Mesothelial cell of epicardium (in vitro differentiated cells): ENCODE results near the gene OLA1. TPM values are rescaled to one million over a fixed set of nuclear protein-coding genes. Genes with fewer than 3 reads are reported as not detected.
A peak's percentile ranks its signal among the peaks of the same experiment; 100 is the strongest.

Experiments used
- DNase-seq, 2 experiments: peaks; one replicate each; pipeline ENCODE4 v3.0.0; 2021; ENCODE audit warnings: low spot score in 2 of 2; ENCODE audit not compliant: unreplicated experiment in 2 of 2
- H3K27ac Mint-ChIP-seq: 2 replicates; pipeline ENCODE4 v1.8.0; 2021; ENCODE audit warnings: mixed read lengths
- H3K27me3 Mint-ChIP-seq: 2 replicates; pipeline ENCODE4 v1.8.0; 2021; ENCODE audit warnings: low read depth, mixed read lengths
- H3K36me3 Mint-ChIP-seq: 2 replicates; pipeline ENCODE4 v1.8.0; 2021; ENCODE audit warnings: mixed read lengths
- H3K4me1 Mint-ChIP-seq: 2 replicates; pipeline ENCODE4 v1.8.0; 2021; ENCODE audit warnings: mixed read lengths
- H3K4me3 Mint-ChIP-seq: 2 replicates; pipeline ENCODE4 v1.8.0; 2021; ENCODE audit warnings: mild to moderate bottlenecking, moderate library complexity, mixed read lengths
- H3K9me3 Mint-ChIP-seq: 2 replicates; pipeline ENCODE4 v1.8.0; 2021; ENCODE audit warnings: mixed read lengths
- total RNA-seq: library from RNA; stranded (reverse); gene quantifications from 3 replicates; pipeline ENCODE4 v1.2.1, GENCODE V29; 2021
- TF ChIP-seq, protein P1 (sequence below): fragments of 200-600 bp; sonication (generic); IDR thresholded peaks from one replicate; pipeline ENCODE4 v1.5.0; 2021; ENCODE audit warnings: antibody characterized with exemption; ENCODE audit not compliant: unreplicated experiment

OLA1 gene
- total RNA-seq, 1 donor from 2014 or later: 87.3 TPM

DNA sequence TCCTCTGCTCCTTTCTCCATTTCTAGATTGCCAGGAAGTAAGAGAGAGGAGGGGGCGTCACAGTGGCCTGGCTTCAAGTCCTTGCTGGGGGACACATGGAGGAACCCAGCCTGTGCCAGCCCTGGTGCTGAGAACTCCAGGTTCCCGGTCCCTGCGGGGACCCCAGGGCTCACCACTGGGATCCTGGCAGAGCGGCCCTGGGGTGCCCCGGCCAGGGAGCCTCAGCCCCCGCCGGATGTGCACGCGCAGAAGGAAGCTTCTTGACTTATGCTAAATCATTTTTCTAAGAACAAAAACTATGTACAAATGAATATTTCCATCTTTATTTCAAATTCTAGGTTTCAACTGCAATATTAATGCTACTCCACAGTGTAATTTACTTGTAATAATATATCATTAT is 200.6 kb downstream of the OLA1 start:
- TF ChIP-seq, protein P1, sequence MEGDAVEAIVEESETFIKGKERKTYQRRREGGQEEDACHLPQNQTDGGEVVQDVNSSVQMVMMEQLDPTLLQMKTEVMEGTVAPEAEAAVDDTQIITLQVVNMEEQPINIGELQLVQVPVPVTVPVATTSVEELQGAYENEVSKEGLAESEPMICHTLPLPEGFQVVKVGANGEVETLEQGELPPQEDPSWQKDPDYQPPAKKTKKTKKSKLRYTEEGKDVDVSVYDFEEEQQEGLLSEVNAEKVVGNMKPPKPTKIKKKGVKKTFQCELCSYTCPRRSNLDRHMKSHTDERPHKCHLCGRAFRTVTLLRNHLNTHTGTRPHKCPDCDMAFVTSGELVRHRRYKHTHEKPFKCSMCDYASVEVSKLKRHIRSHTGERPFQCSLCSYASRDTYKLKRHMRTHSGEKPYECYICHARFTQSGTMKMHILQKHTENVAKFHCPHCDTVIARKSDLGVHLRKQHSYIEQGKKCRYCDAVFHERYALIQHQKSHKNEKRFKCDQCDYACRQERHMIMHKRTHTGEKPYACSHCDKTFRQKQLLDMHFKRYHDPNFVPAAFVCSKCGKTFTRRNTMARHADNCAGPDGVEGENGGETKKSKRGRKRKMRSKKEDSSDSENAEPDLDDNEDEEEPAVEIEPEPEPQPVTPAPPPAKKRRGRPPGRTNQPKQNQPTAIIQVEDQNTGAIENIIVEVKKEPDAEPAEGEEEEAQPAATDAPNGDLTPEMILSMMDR: no peak
- no peak overlapping the region for H3K27ac Mint-ChIP-seq
- peaks cover 19% of the 10 kb centered on the region for H3K4me1 Mint-ChIP-seq
- H3K27me3 Mint-ChIP-seq: no peaks in the 10 kb centered on the region
- H3K4me3 Mint-ChIP-seq: no peak overlapping the region
- no peak for DNase-seq
- H3K36me3 Mint-ChIP-seq: no peaks in the 10 kb centered on the region
- H3K9me3 Mint-ChIP-seq: peaks cover 8% of the 10 kb centered on the region

DNA sequence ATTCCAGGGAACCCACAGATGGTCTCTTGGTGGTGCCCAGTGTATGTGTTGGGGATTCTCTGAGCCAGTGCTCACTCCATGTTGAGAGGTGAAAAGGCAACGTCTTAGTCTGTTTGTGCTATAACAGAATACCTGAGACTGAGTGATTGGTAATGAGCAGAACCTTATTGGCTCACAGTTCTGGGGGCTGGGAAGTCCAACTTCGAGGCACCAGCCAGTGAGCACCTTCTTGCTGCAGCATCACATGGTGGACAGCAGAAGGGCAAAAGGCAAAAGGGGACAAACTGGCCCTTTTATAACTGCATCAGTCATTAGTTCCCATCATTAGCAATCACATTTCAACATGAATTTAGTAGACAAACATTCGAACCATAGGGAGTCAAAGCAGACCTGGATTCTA is 202.2 kb downstream of the OLA1 start:
- H3K4me1 Mint-ChIP-seq: peaks cover 3% of the 10 kb centered on the region
- TF ChIP-seq, protein P1: no peak
- H3K27ac Mint-ChIP-seq: no peak overlapping the region
- H3K36me3 Mint-ChIP-seq: no peaks in the 10 kb centered on the region
- H3K9me3 Mint-ChIP-seq: peaks cover 8% of the 10 kb centered on the region
- no peak for DNase-seq
- no peaks in the 10 kb centered on the region for H3K27me3 Mint-ChIP-seq
- no peak overlapping the region for H3K4me3 Mint-ChIP-seq

DNA sequence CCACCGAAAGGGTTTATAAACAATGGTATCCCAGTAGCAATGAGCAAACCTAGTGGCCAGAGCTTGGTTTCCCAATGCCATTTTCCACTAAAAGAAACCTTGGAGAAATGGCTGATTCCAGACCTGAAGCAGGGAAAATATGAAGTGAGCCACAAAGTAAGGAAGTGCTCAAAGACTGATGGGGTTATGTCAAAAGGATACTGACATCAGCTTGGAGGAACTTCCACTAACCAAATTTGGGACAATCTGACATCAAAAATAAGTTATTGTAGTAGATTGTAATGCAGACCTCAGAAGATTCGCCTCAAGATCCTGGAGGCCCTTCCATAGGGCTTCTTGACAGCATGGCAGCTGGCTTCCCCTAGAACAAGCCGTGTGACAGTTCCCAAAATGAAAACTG is 203.8 kb downstream of the OLA1 start:
- TF ChIP-seq, protein P1: no peak
- H3K36me3 Mint-ChIP-seq: no peaks in the 10 kb centered on the region
- H3K9me3 Mint-ChIP-seq: peaks cover 8% of the 10 kb centered on the region
- H3K4me3 Mint-ChIP-seq: no peak overlapping the region
- no peak overlapping the region for H3K27ac Mint-ChIP-seq
- peaks cover 5% of the 10 kb centered on the region for H3K4me1 Mint-ChIP-seq
- DNase-seq: no peak
- no peaks in the 10 kb centered on the region for H3K27me3 Mint-ChIP-seq

DNA sequence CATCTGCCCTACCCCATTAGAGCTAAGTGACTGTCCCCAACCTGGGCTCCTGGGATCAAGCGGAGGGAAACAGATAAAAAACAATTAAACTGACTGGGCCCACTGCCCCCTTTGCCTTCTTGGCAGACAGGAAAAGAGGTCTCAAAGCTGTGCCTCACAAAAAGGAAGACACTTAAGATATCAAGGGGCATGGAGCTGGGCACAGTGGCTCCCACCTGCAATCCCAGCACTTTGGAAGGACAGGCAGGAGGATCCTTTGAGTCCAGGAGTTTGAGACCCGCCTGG is 208.0 kb downstream of the OLA1 start:
- Mint-ChIP-seq H3K27ac (no peak overlapping the region), H3K9me3 (peaks cover 4% of the 10 kb centered on the region), H3K36me3 (no peaks in the 10 kb centered on the region), H3K4me3 (no peak overlapping the region), H3K4me1 (peaks cover 9% of the 10 kb centered on the region), H3K27me3 (no peaks in the 10 kb centered on the region)
- no peak for DNase-seq
- TF ChIP-seq, protein P1: no peak

DNA sequence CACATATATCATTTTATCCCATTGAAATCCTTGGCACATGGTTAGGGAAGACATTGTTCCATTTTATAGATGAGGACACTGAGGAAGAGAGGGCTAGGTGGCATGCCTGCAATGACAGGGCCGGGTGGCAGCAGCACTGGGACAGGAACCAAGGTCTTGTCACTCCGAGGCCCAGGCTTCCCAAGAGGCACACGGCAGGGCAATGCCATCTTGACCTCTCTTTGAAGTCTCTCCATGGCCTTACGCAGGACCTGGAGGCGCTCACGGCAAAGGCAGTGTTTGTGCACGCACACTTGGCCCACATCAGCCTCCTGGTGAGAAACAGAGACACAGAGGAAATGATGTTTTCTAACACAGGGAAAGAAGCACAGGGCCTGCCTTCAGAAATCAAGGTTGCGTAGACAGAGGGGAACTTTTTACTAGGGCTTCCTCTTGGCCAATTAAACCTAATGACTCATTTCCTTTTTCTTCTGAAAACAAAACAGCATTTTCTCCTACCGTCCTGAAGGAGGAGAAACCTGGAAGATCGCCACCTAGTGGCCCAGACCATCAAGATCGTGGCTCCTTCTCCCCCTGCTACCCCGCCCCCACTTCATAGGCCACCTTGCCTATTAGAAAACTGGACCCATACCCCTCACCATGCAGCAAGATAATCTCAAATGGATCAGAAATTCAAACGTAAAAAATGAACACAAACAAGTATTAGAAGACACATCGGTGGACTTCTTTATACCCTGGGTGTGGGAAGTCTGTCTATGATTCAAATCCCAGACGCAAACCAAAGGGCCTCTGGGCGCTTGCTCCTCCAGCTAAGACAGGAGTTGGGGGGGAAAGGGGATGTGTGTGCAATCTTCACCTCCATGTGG is 208.5 kb downstream of the OLA1 start:
- TF ChIP-seq, protein P1: peak; percentile 84
- DNase-seq: peak; percentile 69 to 86
- H3K4me3 Mint-ChIP-seq: peak overlapping the region; percentile 24

DNA sequence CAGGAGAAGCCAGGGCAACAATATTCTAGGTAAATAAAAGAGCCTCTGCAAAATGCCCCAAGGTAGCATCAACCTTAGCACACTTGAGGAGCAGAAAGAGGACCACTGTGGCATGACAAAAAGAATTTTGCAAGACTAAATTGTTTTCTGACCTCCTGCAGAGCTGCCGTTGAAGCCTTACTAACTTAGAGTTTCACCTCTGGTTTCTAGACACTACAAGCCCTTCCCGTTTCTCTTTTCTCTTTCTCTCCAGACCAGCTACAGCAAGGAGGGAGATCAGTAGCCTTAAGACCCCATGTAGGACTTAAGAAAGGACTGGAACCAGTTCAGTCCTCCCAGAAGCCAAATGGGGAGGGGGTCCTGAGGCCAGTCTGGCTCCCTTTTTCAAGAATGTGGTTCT is 209.9 kb downstream of the OLA1 start:
- TF ChIP-seq, protein P1: no peak
- Mint-ChIP-seq H3K9me3 (no peaks in the 10 kb centered on the region), H3K4me1 (peaks cover 11% of the 10 kb centered on the region), H3K27ac (no peak overlapping the region), H3K27me3 (no peaks in the 10 kb centered on the region), H3K36me3 (no peaks in the 10 kb centered on the region), H3K4me3 (no peak overlapping the region)
- DNase-seq: no peak

More for the DNA sequence above, 208.5 kb downstream of the OLA1 start:
- peak overlapping the region; percentile 45 for H3K27ac Mint-ChIP-seq
- H3K27me3 Mint-ChIP-seq: no peaks in the 10 kb centered on the region
- no peaks in the 10 kb centered on the region for H3K36me3 Mint-ChIP-seq
- H3K4me1 Mint-ChIP-seq: peaks cover 11% of the 10 kb centered on the region
- H3K9me3 Mint-ChIP-seq: no peaks in the 10 kb centered on the region
